Measurements from ENCODE around the gene FAM131C. TPM values are rescaled to one million over a fixed set of nuclear protein-coding genes. Genes with fewer than 3 reads are reported as not detected.

FAM131C gene
- 1.4 and 3.1 TPM in 2 replicates for total RNA-seq (ENCODE audit: low replicate concordance)
- long read RNA-seq: 0 reads

- Mint-ChIP-seq H3K9me3 (no peaks in the 10 kb centered on the region), H3K4me1 (ENCODE audit: unreplicated experiment) (peaks cover 20% of the 10 kb centered on the region), H3K27me3 (peaks cover 13% of the 10 kb centered on the region), H3K36me3 (no peaks in the 10 kb centered on the region), H3K27ac (peak within 1 kb of the TSS; percentile 33), H3K4me3 (peak within 1 kb of the TSS; percentile 87)
- TF ChIP-seq, protein P1, sequence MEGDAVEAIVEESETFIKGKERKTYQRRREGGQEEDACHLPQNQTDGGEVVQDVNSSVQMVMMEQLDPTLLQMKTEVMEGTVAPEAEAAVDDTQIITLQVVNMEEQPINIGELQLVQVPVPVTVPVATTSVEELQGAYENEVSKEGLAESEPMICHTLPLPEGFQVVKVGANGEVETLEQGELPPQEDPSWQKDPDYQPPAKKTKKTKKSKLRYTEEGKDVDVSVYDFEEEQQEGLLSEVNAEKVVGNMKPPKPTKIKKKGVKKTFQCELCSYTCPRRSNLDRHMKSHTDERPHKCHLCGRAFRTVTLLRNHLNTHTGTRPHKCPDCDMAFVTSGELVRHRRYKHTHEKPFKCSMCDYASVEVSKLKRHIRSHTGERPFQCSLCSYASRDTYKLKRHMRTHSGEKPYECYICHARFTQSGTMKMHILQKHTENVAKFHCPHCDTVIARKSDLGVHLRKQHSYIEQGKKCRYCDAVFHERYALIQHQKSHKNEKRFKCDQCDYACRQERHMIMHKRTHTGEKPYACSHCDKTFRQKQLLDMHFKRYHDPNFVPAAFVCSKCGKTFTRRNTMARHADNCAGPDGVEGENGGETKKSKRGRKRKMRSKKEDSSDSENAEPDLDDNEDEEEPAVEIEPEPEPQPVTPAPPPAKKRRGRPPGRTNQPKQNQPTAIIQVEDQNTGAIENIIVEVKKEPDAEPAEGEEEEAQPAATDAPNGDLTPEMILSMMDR (conservative IDR thresholded peaks at IDR 0.05): peak; percentile 63
- DNase-seq (ENCODE audit: extremely low spot score, unreplicated experiment): no peak
These were observed at the start of gene FAM131C for GRCh38 chr1:16073490-16074119. Gene FAM131C, minus strand, starts transcription at chr1:16073651. Its CDS starts 209 bp downstream, at chr1:16073442.

- DNase-seq (ENCODE audit: extremely low spot score, unreplicated experiment): no peak
- Mint-ChIP-seq H3K36me3 (peaks cover 14% of the 10 kb centered on the region), H3K4me1 (ENCODE audit: unreplicated experiment) (peaks cover 39% of the 10 kb centered on the region), H3K27ac (peak overlapping the region; percentile 71), H3K4me3 (no peak overlapping the region), H3K9me3 (no peaks in the 10 kb centered on the region), H3K27me3 (no peaks in the 10 kb centered on the region)
- TF ChIP-seq, protein P1 (conservative IDR thresholded peaks at IDR 0.05): no peak
These were observed 49.5 kb upstream of the FAM131C start for GRCh38 chr1:16122916-16123315.

DNA sequence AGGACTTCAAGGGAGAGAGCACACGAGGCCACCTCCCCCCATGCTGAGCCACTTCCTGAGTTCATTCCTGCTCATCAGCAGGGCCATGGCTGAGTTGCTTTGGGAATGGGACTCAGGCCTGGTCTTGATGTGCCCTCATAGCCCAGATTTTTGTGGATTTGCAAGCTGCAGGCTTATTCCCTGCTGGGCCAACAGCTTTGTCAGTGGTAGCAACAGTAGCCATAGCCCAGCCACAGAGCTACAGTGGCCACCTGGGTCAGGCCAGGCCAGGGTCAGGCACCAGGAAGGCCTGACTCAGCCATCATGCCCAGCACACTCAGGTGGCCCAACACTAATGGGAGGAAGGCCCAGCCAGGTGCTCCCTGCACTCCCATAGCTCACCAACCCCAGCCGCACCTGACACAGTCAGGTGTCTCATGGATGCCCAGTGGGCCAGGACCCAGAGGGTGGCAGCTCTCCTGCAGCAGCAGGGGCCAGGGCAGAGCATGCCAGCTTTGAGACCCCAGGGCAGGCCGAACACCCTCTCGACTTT lies 49.0 kb upstream of the FAM131C start:
- DNase-seq (ENCODE audit: extremely low spot score, unreplicated experiment): no peak
- peaks cover 11% of the 10 kb centered on the region for H3K36me3 Mint-ChIP-seq
- H3K9me3 Mint-ChIP-seq: no peaks in the 10 kb centered on the region
- peak overlapping the region; percentile 71 for H3K27ac Mint-ChIP-seq
- no peaks in the 10 kb centered on the region for H3K27me3 Mint-ChIP-seq
- TF ChIP-seq, protein P1 (conservative IDR thresholded peaks at IDR 0.05): no peak
- H3K4me1 Mint-ChIP-seq (ENCODE audit: unreplicated experiment): peaks cover 44% of the 10 kb centered on the region
- no peak overlapping the region for H3K4me3 Mint-ChIP-seq

DNA sequence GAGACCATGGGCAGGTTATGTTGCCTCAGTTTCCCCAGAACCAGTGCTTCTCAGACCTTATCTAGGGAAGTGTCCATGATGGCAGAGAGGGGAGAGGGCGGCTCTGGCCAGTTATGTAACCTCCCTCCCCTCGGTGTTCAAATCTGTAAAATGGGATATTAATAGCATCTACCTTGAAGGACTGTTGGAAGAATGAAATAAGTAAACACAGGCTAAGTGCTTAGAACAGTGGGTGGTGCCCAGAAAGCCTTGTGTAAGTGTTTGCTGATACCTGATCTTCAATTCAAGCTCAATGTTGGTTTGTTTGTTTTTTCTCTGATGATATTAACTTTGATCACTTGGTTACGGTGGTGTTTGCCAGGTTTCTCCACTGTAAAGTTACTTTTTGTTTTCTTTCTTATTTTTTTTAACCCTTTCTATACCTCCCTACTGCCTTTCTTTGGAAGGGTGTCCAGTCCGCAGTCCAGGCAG lies 47.5 kb upstream of the FAM131C start:
- Mint-ChIP-seq H3K36me3 (peaks cover 8% of the 10 kb centered on the region), H3K27ac (peak overlapping the region; percentile 41), H3K9me3 (no peaks in the 10 kb centered on the region), H3K4me3 (no peak overlapping the region), H3K4me1 (ENCODE audit: unreplicated experiment) (peaks cover 53% of the 10 kb centered on the region), H3K27me3 (peaks cover 4% of the 10 kb centered on the region)
- no peak for DNase-seq (ENCODE audit: extremely low spot score, unreplicated experiment)
- TF ChIP-seq, protein P1 (conservative IDR thresholded peaks at IDR 0.05): no peak

DNA sequence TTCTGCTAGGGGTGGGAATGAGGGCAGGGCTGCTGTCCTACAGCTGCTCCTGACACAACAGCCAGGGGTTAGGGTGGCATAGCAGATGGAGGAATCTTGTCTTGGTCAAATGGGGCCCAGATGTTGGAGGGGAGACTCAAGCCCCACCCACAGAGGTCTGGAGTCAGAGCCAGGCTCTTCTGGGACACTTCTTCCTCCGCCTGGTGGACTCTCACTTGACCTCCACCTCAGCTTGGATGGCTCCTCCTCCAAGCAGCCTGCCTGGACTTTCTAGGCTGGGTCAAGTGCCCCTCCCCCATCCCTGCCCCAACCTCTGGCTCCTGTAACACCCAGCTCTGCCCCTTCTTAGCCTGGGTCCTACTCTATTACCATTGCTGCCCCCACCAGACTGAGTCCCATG lies 47.0 kb upstream of the FAM131C start:
- Mint-ChIP-seq H3K36me3 (peaks cover 8% of the 10 kb centered on the region), H3K4me3 (no peak overlapping the region), H3K27me3 (peaks cover 4% of the 10 kb centered on the region), H3K4me1 (ENCODE audit: unreplicated experiment) (peaks cover 53% of the 10 kb centered on the region), H3K9me3 (no peaks in the 10 kb centered on the region), H3K27ac (no peak overlapping the region)
- TF ChIP-seq, protein P1 (conservative IDR thresholded peaks at IDR 0.05): no peak
- DNase-seq (ENCODE audit: extremely low spot score, unreplicated experiment): no peak

Data from type B pancreatic cell (in vitro differentiated cells).